ENCODE data around the gene DLX5.

DNA sequence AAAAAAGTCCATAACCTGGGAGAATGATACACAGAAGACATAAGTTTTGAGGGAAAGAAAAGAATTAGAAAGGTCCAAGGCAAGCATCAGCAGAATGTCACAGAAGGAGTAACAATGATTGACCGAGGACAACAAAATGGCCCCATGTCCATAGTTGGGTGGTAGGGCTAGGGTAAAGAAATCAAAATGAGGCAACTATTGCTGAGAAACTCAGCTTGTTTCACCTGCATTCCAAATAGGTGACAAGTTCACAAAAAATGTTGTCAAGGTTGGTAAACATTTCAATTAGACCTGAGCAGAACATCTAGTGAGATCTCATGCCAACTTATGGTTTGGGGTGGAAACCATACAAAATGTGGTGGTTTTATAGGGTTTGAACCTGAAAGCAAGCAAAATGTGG lies 42.0 kb downstream of the DLX5 start:
- TF ChIP-seq EZH2 (IDR thresholded peaks at IDR 0.05; ENCODE audit: insufficient read depth, poor library complexity, severe bottlenecking) (no peak), EZH2phosphoT487 (IDR thresholded peaks at IDR 0.05; ENCODE audit: insufficient read depth, low read depth) (no peak)
